Peyer's patch (tissue), 4 donors: ENCODE data around the gene FAIM.
"Not testable (repeated sequence)": the region's sequence is repeated elsewhere in the genome, so short reads cannot be mapped to it uniquely, and the experiment has no call there.

Experiments used
- CTCF ChIP-seq, 6 experiments: fragments of 450-650 bp in 4 of 6; fragments of 200-600 bp in 2 of 6; sonication (generic) in 1 of 6; IDR thresholded peaks; one replicate each; pipeline ENCODE4 v1.5.1; 2017 to 2019; ENCODE audit warnings: antibody characterized with exemption in 6 of 6, mild to moderate bottlenecking in 3 of 6, moderate library complexity in 1 of 6
- POLR2A ChIP-seq, 2 donors: fragments of 450-650 bp; IDR thresholded peaks; one replicate each; pipeline ENCODE4 v1.5.1; 2017; ENCODE audit warnings: antibody characterized with exemption in 2 of 2, mild to moderate bottlenecking in 2 of 2, moderate library complexity in 2 of 2

GRCh38 chr3:138680974-138681373 lies 72.4 kb downstream of the FAIM start:
- not testable (repeated sequence) for TF ChIP-seq CTCF, POLR2A (IDR thresholded peaks at IDR 0.05)
